ENCODE data around the gene PCDHGA12. TPM values are rescaled to one million over a fixed set of nuclear protein-coding genes. Genes with fewer than 3 reads are reported as not detected.

PCDHGA12 gene
- total and polyA plus RNA-seq, 2 experiments from 2014 or later = 0.68 to 3.5 TPM

GRCh38 chr5:141409598-141410306, 20.6 kb upstream of the PCDHGA12 start:
- Mint-ChIP-seq H3K36me3 (ENCODE audit: low read depth) (peaks cover 39% of the 10 kb centered on the region), H3K27ac (no peak overlapping the region)
- peaks cover 5% of the 10 kb centered on the region for H3K4me1 ChIP-seq (ENCODE audit: insufficient read depth)

More at GRCh38 chr5:141409598-141410306, 20.6 kb upstream of the PCDHGA12 start:
- peaks cover 8% of the 10 kb centered on the region for H3K27me3 ChIP-seq (ENCODE audit: insufficient read depth)
- no peaks in the 10 kb centered on the region for H3K36me3 ChIP-seq (ENCODE audit: insufficient read depth)
- peaks cover 7% of the 10 kb centered on the region; the same call in 1 of the 2 replicates for H4K20me1 ChIP-seq (replicated peaks; ENCODE audit: insufficient read depth)
- H3F3A ChIP-seq (replicated peaks; ENCODE audit: low read depth) = no peaks in the 10 kb centered on the region
- no peak overlapping the region for H3K4me2 ChIP-seq
- no peaks in the 10 kb centered on the region for H3K9me2 ChIP-seq (ENCODE audit: insufficient read depth)
- H3K4me3 ChIP-seq = no peak overlapping the region
- TF ChIP-seq NANOG (IDR thresholded peaks at IDR 0.05; ENCODE audit: borderline replicate concordance) (no peak), STAT1 (IDR thresholded peaks at IDR 0.05; ENCODE audit: unreplicated experiment) (no peak), ETS1 (IDR thresholded peaks at IDR 0.05) (no peak), CREB1 (CRISPR knock-in tag; IDR thresholded peaks at IDR 0.05; ENCODE audit: low read depth) (no peak), ZNF462 (CRISPR knock-in tag; IDR thresholded peaks at IDR 0.05) (no peak), ZNF114 (CRISPR knock-in tag; IDR thresholded peaks at IDR 0.05) (no peak), POLR2AphosphoS5 (IDR thresholded peaks at IDR 0.05; ENCODE audit: low read depth) (no peak)
- H2AFZ ChIP-seq = no peak overlapping the region
- Mint-ChIP-seq H3K27me3 (ENCODE audit: insufficient read depth, low read depth, poor library complexity) (peaks cover 15% of the 10 kb centered on the region), H3K4me1 (peaks cover 8% of the 10 kb centered on the region), H3K4me3 (peak overlapping the region; percentile 28; the same call in 1 of the 3 replicates), H3K9me3 (peaks cover 37% of the 10 kb centered on the region)
- DNase-seq (ENCODE audit: low spot score) (no peak), ATAC-seq (no peak)
- 0 out of 2 replicates have a peak, but pooled peaks cover 4% of the 10 kb centered on the region for H3K79me2 ChIP-seq (replicated peaks; ENCODE audit: insufficient read depth)
- H3K27ac ChIP-seq (ENCODE audit: low read depth) = no peak overlapping the region

Data from GM23338 (cell line).